ENCODE measurements around the gene SRR.
"Not testable (repeated sequence)": the region's sequence is repeated elsewhere in the genome, so short reads cannot be mapped to it uniquely, and the experiment has no call there.

The SRR gene, protein sequence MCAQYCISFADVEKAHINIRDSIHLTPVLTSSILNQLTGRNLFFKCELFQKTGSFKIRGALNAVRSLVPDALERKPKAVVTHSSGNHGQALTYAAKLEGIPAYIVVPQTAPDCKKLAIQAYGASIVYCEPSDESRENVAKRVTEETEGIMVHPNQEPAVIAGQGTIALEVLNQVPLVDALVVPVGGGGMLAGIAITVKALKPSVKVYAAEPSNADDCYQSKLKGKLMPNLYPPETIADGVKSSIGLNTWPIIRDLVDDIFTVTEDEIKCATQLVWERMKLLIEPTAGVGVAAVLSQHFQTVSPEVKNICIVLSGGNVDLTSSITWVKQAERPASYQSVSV

DNA sequence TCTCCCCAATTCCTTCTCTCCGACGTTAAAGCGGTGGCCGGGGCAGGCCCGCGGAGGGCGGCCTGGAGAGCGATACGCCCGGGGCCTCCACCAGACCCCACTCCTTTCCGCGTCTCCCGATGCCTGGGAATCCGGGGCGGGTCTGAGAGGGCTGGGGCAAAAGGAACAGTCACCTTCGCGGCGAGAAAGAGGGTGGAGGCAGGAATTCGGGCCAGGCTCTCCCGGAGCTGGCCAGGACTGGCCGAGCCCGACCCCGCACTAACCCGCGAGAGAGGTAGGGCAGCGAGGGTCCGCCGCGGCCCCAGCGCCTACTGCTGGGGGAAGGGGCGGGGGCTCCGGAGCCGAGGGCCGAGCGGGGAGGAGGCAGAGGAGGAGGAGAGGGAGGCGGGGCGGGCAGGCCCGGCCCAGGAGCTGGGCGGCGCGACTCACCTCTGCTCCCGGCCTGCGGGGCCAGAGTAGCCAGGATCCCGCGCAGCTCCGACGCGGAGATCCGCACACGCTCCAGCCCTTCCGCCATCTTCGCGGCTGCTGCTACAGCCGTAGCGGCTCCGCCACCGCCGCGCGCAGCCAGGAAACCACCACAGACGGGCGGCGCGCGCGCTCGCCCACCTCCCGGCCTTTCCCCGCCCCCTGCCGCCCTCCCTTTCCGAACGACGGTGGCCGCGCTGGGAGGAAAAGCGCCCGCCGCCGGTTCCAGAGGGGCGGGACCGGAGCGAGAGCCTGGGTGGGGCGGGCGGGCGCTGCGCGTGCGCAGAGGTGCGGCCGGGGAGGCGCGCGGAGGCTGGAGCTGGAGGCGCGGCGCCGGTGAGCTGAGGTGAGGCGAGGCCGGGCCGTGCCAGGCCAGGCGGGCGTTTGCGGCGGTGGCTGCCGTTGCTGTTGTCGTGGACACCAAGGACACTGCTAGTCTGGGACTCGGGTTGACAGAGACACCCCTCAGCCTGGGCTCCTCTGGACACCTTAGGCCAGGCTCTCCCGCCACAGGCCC lies at the start of gene SRR, which contains the start of gene SMG6:
Gene SRR, plus strand, starts transcription at position 747 of the 985 bp plus-strand sequence. CDS start 11,611 bp downstream, outside the sequence.
Gene SMG6, minus strand, starts transcription at position 582 of the 985 bp plus-strand sequence. Its CDS starts 65 bp downstream, at position 517.
- Histone ChIP-seq H3K27me3 (ENCODE audit: control insufficient read depth in 1 of 2, insufficient read depth in 2 of 2, low read length in 2 of 2) (no peaks in the 10 kb centered on the region), H3K9me3 (ENCODE audit: control insufficient read depth in 2 of 2, low read length in 2 of 2) (no peaks in the 10 kb centered on the region), H3K4me3 (ENCODE audit: low read length in 2 of 2) (peak within 1 kb of the TSS; percentile 83 to 88), H3K4me1 (ENCODE audit: control insufficient read depth, insufficient read depth, low read length) (peaks cover 16% of the 10 kb centered on the region), H3K27ac (ENCODE audit: low read length) (peak within 1 kb of the TSS; percentile 67), H3K36me3 (ENCODE audit: control insufficient read depth in 2 of 2, insufficient read depth in 2 of 2, low read length in 2 of 2) (peaks cover 11 to 15% of the 10 kb centered on the region in 2 donors), H3K9ac (ENCODE audit: low read length in 2 of 2) (peak within 1 kb of the TSS; percentile 87 to 91)

DNA sequence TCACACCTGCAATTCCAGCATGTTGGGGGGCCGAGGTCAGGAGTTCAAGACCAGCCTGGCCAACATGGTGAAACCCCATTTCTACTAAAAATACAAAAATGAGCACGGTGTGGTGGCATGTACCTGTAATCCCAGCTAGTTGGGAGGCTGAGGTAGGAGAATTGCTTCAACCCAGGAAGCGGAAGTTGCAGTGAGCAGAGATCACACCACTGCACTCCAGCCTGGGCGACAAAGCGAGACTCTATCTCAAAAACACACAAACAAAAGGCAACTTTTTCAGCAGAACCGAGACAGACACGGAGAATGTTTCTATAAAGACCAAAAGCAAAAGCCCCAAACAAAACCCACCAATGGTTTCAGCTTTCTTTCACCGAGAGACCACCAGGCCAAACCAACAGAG lies 44.9 kb upstream of the SRR start:
- H3K27me3 ChIP-seq (ENCODE audit: control insufficient read depth in 1 of 2, insufficient read depth in 2 of 2, low read length in 2 of 2); H3K36me3 ChIP-seq (ENCODE audit: control insufficient read depth in 2 of 2, insufficient read depth in 2 of 2, low read length in 2 of 2); H3K9ac ChIP-seq (ENCODE audit: low read length in 2 of 2); H3K4me3 ChIP-seq (ENCODE audit: low read length in 2 of 2); H3K4me1 ChIP-seq (ENCODE audit: control insufficient read depth, insufficient read depth, low read length); H3K9me3 ChIP-seq (ENCODE audit: control insufficient read depth in 2 of 2, low read length in 2 of 2); H3K27ac ChIP-seq (ENCODE audit: low read length): not testable (repeated sequence)

DNA sequence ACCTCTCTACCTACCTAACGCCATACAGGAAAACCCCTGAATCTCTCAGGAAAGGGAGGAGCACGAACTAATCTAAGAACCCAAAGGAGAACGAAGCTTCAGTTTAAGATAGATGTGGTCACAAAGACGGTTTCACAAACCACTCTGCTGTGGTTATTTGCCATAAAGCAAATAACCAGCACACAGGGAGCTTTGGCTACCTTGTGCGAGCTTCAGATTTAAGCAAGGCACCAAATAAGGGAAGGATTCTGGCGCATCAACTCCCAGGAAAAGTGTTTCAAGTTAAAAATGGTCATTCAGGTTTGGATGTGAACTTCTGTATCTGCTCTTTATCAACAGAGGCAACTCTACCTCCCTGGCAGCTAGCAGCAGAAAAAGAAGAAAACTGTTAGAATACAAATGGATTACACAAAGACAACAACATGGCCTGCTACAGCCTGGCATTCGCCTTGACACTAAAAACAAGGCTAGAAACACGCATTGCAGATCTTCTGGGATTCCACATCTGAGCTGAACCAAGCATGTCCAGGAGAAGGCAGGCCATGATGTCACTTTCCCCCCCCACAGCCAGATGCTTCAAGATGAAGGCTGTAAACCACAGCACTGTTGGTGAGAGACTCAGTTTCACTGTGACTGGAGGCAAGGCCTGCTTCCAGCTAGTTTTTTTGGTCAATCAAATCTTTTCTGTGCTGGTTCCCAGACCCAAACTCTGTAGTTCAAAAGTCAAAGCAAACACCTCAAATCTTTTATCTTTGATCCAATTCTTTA lies 43.8 kb upstream of the SRR start:
- H3K36me3 ChIP-seq (ENCODE audit: control insufficient read depth in 2 of 2, insufficient read depth in 2 of 2, low read length in 2 of 2) = no peaks in the 10 kb centered on the region
- H3K4me1 ChIP-seq (ENCODE audit: control insufficient read depth, insufficient read depth, low read length) = peaks cover 16% of the 10 kb centered on the region
- H3K9me3 ChIP-seq (ENCODE audit: control insufficient read depth in 2 of 2, low read length in 2 of 2) = no peaks in the 10 kb centered on the region
- peak overlapping the region; percentile 63 for H3K27ac ChIP-seq (ENCODE audit: low read length)
- no peaks in the 10 kb centered on the region for H3K27me3 ChIP-seq (ENCODE audit: control insufficient read depth in 1 of 2, insufficient read depth in 2 of 2, low read length in 2 of 2)
- H3K4me3 ChIP-seq (ENCODE audit: low read length in 2 of 2) = no peak overlapping the region
- no peak overlapping the region for H3K9ac ChIP-seq (ENCODE audit: low read length in 2 of 2)

DNA sequence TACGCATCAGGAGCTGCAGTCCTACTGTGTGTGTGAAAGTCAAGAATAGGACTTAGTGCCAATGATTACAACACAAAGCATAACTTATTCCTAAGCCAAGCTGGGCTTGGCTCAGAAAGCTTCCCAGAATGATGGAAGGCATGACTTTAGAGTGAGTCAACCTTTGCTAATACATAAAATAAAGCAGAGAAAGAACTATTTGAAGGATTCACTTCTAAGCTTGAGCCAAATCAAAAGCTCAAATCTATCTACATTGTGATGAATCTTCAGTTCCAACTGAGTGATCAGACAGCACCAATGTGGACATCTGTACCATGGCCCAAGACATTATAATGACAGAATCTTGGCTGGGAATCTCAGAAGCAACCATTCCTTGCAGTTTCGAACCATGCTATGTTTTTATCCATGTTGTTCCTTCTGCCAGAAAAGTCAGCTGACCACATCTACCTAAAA lies 41.6 kb upstream of the SRR start:
- no peaks in the 10 kb centered on the region for H3K9me3 ChIP-seq (ENCODE audit: control insufficient read depth in 2 of 2, low read length in 2 of 2)

DNA sequence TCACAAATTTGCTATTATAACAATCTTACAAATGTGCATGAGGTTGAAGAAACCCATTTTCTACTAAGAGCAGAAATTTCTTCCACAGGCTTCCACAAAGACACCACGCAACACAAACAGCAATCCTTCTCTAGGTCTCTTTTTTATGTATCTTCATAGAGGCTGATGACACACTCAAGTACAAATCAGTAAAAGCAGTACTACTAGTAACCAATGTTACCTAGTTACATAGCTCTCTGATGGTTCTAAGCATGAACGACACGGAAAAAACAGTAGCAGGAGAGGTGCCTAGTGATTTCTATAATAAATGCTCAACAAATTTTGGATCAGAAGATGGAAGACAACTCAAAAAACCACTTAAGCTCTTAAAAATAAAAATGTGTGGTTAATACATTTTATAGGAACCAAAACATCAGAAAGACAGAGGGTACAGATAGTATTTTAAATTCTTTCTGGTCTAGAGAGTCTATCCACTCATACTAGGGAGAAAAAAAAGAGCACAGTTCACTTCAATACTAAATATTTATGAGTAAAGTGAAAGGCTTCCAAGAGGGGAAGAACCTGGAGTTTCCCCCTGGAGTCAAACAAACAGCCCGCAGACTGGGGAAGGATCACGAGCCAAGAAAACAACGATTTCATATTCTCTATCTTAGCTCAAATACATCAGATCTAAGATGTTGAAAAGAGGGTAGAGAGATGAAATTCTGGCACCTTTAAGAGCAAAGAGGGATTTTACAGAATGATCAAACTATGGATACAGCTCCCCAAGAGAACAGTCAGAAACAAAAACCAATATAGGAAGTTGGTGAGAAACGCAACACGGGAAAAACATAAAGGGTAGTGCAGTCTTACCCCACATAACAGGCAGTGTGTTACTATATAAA lies 40.3 kb upstream of the SRR start:
- Histone ChIP-seq H3K27ac (ENCODE audit: low read length) (no peak overlapping the region), H3K9me3 (ENCODE audit: control insufficient read depth in 2 of 2, low read length in 2 of 2) (no peaks in the 10 kb centered on the region), H3K4me1 (ENCODE audit: control insufficient read depth, insufficient read depth, low read length) (peaks cover 17% of the 10 kb centered on the region), H3K27me3 (ENCODE audit: control insufficient read depth in 1 of 2, insufficient read depth in 2 of 2, low read length in 2 of 2) (no peaks in the 10 kb centered on the region), H3K4me3 (ENCODE audit: low read length in 2 of 2) (peak overlapping the region in 1 of 2 donors; percentile 17), H3K36me3 (ENCODE audit: control insufficient read depth in 2 of 2, insufficient read depth in 2 of 2, low read length in 2 of 2) (peaks cover 2 to 4% of the 10 kb centered on the region in 2 donors), H3K9ac (ENCODE audit: low read length in 2 of 2) (peak overlapping the region in 1 of 2 donors; percentile 32)

More for the DNA sequence above, 41.6 kb upstream of the SRR start:
- Histone ChIP-seq H3K36me3 (ENCODE audit: control insufficient read depth in 2 of 2, insufficient read depth in 2 of 2, low read length in 2 of 2) (peaks cover 2 to 4% of the 10 kb centered on the region in 2 donors), H3K9ac (ENCODE audit: low read length in 2 of 2) (no peak overlapping the region), H3K27me3 (ENCODE audit: control insufficient read depth in 1 of 2, insufficient read depth in 2 of 2, low read length in 2 of 2) (no peaks in the 10 kb centered on the region), H3K4me1 (ENCODE audit: control insufficient read depth, insufficient read depth, low read length) (peaks cover 17% of the 10 kb centered on the region), H3K4me3 (ENCODE audit: low read length in 2 of 2) (no peak overlapping the region), H3K27ac (ENCODE audit: low read length) (no peak overlapping the region)

DNA sequence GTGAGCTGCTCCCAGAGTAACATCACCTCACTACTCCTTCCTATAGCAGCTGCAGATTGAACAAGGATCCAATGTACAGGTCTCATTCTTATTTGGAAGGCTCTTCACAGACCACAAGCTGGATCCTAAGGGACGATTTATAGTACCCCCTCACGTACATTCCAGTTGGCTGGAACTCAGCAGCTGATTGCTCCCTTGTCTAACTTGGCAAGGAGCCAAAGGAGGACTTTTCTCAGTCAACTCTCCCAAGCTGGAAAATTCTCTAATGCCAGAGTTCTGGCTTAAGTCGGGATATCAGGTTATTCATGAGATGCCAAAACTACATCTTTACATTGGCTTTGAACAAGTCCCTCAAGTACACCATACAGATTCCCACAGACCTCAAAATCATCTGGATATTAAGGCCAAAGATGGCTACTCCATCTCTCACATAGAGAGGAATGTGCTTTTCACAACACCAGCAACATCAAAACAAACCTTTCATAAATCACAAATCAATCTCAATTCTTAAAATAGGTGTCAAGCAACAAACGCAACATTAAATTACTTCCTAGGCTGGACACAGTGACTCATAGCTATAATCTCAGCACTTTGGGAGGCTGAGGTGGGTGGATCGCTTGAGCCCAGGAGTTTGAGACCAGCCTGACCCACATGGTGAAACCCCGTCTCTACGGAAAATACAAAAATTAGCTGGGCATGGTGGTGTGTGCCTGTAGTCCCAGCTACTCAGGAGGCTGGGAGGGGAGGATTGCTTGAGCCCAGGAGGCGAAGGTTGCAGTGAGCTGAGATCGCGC lies 39.5 kb upstream of the SRR start:
- H3K9ac ChIP-seq (ENCODE audit: low read length in 2 of 2) = peak overlapping the region in 1 of 2 donors; percentile 32

DNA sequence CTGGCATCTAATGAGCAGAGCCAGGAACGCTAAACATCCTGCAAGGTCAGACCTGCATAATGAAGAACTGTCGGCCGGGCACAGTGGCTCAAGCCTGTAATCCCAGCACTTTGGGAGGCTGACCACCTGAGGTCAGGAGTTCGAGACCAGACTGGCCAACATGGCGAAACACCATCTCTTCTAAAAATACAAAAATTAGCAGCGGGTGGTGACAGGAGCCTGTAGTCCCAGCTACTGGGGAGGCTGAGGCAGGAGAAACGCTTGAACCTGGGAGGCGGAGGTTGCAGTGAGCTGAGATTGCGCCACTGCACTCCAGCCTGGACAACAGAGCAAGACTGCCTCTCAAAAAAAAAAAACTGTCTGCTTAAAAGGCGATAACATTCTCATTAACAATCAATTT lies 38.6 kb upstream of the SRR start:
- not testable (repeated sequence) for H3K27ac ChIP-seq (ENCODE audit: low read length); H3K27me3 ChIP-seq (ENCODE audit: control insufficient read depth in 1 of 2, insufficient read depth in 2 of 2, low read length in 2 of 2); H3K36me3 ChIP-seq (ENCODE audit: control insufficient read depth in 2 of 2, insufficient read depth in 2 of 2, low read length in 2 of 2); H3K4me3 ChIP-seq (ENCODE audit: low read length in 2 of 2); H3K9ac ChIP-seq (ENCODE audit: low read length in 2 of 2); H3K9me3 ChIP-seq (ENCODE audit: control insufficient read depth in 2 of 2, low read length in 2 of 2)
- peaks cover 15% of the 10 kb centered on the region for H3K4me1 ChIP-seq (ENCODE audit: control insufficient read depth, insufficient read depth, low read length)

More for the DNA sequence above, 39.5 kb upstream of the SRR start:
- Histone ChIP-seq H3K36me3 (ENCODE audit: control insufficient read depth in 2 of 2, insufficient read depth in 2 of 2, low read length in 2 of 2) (peaks cover 2 to 4% of the 10 kb centered on the region in 2 donors), H3K4me1 (ENCODE audit: control insufficient read depth, insufficient read depth, low read length) (peaks cover 17% of the 10 kb centered on the region), H3K27me3 (ENCODE audit: control insufficient read depth in 1 of 2, insufficient read depth in 2 of 2, low read length in 2 of 2) (no peaks in the 10 kb centered on the region), H3K27ac (ENCODE audit: low read length) (no peak overlapping the region), H3K9me3 (ENCODE audit: control insufficient read depth in 2 of 2, low read length in 2 of 2) (no peaks in the 10 kb centered on the region), H3K4me3 (ENCODE audit: low read length in 2 of 2) (peak overlapping the region in 1 of 2 donors; percentile 17)

DNA sequence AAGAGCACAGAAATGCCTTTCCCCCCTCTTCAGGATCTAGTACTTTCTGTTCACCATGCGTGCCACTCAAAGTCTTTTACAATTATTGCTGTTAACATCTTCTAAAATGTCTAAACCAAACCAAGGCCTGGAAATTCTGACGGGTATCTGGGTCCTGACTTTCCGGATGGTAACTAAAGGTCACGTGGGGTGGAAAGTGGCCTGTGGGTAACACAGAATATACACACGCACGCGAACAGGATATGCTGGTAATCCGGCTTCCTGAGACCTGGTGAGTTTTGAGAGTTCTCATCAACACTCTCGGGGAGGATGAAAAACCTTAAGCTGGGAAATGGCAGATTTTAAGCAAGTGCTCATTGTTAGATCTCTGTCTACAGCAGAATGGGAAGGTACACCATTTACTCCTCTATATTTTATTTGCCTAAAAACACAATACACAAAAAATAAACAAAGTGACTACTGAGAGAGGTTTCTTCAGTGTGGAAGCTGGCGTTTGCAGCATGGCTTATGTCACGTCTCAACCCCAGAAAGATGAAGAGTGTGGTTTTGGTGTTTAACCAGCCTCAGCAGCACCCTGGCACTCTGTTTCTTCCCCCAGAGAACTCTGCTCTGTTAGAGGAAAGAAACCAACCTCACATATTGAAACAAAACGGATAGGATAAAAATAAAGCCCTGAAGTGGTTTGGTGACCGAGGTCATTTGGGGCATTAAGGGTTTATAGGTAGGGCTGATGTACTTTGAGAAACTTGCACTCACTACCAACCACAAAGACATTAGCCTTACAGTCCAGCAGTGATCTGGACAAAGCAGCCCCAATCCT lies 37.5 kb upstream of the SRR start:
- Histone ChIP-seq H3K9me3 (ENCODE audit: control insufficient read depth in 2 of 2, low read length in 2 of 2) (no peaks in the 10 kb centered on the region), H3K9ac (ENCODE audit: low read length in 2 of 2) (no peak overlapping the region), H3K27ac (ENCODE audit: low read length) (no peak overlapping the region), H3K4me3 (ENCODE audit: low read length in 2 of 2) (no peak overlapping the region), H3K36me3 (ENCODE audit: control insufficient read depth in 2 of 2, insufficient read depth in 2 of 2, low read length in 2 of 2) (peaks cover 2 to 6% of the 10 kb centered on the region in 2 donors), H3K4me1 (ENCODE audit: control insufficient read depth, insufficient read depth, low read length) (peaks cover 15% of the 10 kb centered on the region), H3K27me3 (ENCODE audit: control insufficient read depth in 1 of 2, insufficient read depth in 2 of 2, low read length in 2 of 2) (no peaks in the 10 kb centered on the region)
